Coronary artery (tissue), 2 donors: ENCODE data around the gene PCDH17.
A peak's percentile ranks its signal among the peaks of the same experiment; 100 is the strongest.

Experiments used
- DNase-seq: peaks from one replicate; pipeline ENCODE4 v3.0.0-alpha.2; 2017; ENCODE audit warnings: low spot score
- H3K27ac ChIP-seq, 2 donors: fragments of 200-600 bp; sonication (generic); one replicate each; pipeline ENCODE4 v1.5.1; 2016 to 2019
- H3K4me3 ChIP-seq: fragments of 200-600 bp; sonication (generic); 2 replicates; pipeline ENCODE4 v1.5.1; 2016; ENCODE audit warnings: mild to moderate bottlenecking, moderate library complexity
- TF ChIP-seq, protein P1 (sequence below): fragments of 200-600 bp; sonication (generic); IDR thresholded peaks from one replicate; pipeline ENCODE4 v1.5.1; 2019; ENCODE audit warnings: antibody characterized with exemption

The PCDH17 gene

GRCh38 chr13:57631596-57632275, at the start of gene PCDH17:
Gene PCDH17 (plus strand): TSS chr13:57631744. CDS start chr13:57632547, 803 bp downstream.
- DNase-seq, result no peak
- peak within 1 kb of the TSS; percentile 71 for H3K4me3 ChIP-seq
- TF ChIP-seq, protein P1, sequence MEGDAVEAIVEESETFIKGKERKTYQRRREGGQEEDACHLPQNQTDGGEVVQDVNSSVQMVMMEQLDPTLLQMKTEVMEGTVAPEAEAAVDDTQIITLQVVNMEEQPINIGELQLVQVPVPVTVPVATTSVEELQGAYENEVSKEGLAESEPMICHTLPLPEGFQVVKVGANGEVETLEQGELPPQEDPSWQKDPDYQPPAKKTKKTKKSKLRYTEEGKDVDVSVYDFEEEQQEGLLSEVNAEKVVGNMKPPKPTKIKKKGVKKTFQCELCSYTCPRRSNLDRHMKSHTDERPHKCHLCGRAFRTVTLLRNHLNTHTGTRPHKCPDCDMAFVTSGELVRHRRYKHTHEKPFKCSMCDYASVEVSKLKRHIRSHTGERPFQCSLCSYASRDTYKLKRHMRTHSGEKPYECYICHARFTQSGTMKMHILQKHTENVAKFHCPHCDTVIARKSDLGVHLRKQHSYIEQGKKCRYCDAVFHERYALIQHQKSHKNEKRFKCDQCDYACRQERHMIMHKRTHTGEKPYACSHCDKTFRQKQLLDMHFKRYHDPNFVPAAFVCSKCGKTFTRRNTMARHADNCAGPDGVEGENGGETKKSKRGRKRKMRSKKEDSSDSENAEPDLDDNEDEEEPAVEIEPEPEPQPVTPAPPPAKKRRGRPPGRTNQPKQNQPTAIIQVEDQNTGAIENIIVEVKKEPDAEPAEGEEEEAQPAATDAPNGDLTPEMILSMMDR, result no peak
- H3K27ac ChIP-seq, result peak within 1 kb of the TSS in 1 of 2 donors; percentile 68

DNA sequence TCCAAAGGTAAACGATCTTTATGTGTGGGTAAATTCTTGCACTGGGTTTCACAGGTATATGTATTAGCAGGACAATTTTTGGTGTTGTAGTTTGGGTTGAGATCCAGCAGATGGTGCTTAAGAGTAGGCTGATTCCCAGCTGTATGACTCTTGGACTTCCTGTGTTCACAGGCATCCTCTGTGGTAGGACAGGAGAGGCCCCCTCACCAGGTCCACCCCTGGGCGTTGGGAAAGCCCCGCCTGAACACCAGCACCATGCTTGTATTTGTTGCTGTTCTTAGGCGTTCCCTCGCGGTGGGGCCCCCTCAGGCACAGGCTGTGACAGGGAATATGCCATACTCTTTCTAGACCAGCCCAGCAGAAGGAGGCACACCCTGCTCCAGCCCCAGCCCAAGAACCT, 49.5 kb upstream of the PCDH17 start:
- DNase-seq, result no peak
- H3K27ac ChIP-seq, result no peak overlapping the region
- TF ChIP-seq, protein P1, result no peak
- H3K4me3 ChIP-seq, result no peak overlapping the region

DNA sequence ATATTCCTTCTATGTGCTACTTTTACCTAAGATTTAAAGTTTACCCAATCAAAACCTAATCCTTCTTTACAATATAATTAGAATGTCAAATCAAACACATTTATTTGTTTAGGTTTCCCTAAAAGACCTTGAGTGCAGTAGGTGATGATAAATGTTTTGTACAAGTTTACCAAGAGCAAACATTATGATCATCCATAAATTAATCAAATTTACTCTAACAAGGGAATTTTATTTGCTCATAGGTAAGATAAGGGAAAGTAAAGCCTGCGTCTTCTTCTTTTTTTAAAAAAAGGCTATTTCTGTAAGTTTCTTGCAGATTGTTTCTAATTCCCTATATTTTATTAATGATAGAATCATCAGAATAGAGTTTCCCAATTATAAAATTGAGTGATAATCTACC, 48.0 kb upstream of the PCDH17 start:
- DNase-seq, result no peak
- TF ChIP-seq, protein P1, result no peak
- Histone ChIP-seq H3K27ac (no peak overlapping the region), H3K4me3 (no peak overlapping the region)

GRCh38 chr13:57588639-57589038, 42.9 kb upstream of the PCDH17 start:
- Histone ChIP-seq H3K27ac (no peak overlapping the region), H3K4me3 (no peak overlapping the region)
- no peak for DNase-seq
- TF ChIP-seq, protein P1, result no peak

GRCh38 chr13:57595775-57596174, 35.8 kb upstream of the PCDH17 start:
- Histone ChIP-seq H3K4me3 (no peak overlapping the region), H3K27ac (no peak overlapping the region)
- TF ChIP-seq, protein P1, result no peak
- DNase-seq, result no peak

GRCh38 chr13:57601536-57601935, 30.0 kb upstream of the PCDH17 start:
- H3K4me3 ChIP-seq, result no peak overlapping the region
- TF ChIP-seq, protein P1, result no peak
- no peak overlapping the region for H3K27ac ChIP-seq
- no peak for DNase-seq

- Histone ChIP-seq H3K27ac (no peak overlapping the region), H3K4me3 (no peak overlapping the region)
- no peak for DNase-seq
- TF ChIP-seq, protein P1, result no peak
Observed at GRCh38 chr13:57604442-57604841, 27.1 kb upstream of the PCDH17 start.
